ENCODE measurements around the gene TEKTIP1.
A peak's percentile ranks its signal among the peaks of the same experiment; 100 is the strongest.

The TEKTIP1 gene

GRCh38 chr19:3510727-3511126, 28.2 kb upstream of the TEKTIP1 start:
- Histone ChIP-seq H3K4me3 (ENCODE audit: low read length) (no peak overlapping the region), H3K4me1 (ENCODE audit: control insufficient read depth, low read depth, low read length) (no peaks in the 10 kb centered on the region), H3K9me3 (ENCODE audit: control insufficient read depth, low read depth, low read length) (no peaks in the 10 kb centered on the region), H3K36me3 (ENCODE audit: control insufficient read depth, low read depth, low read length) (no peaks in the 10 kb centered on the region), H3K27me3 (ENCODE audit: control insufficient read depth, insufficient read depth, low read length) (no peaks in the 10 kb centered on the region), H3K27ac (ENCODE audit: low read length) (no peak overlapping the region), H3K9ac (ENCODE audit: low read length) (no peak overlapping the region)

- no peaks in the 10 kb centered on the region for H3K9me3 ChIP-seq (ENCODE audit: control insufficient read depth, low read depth, low read length)
- H3K27me3 ChIP-seq (ENCODE audit: control insufficient read depth, insufficient read depth, low read length): no peaks in the 10 kb centered on the region
- no peak overlapping the region for H3K27ac ChIP-seq (ENCODE audit: low read length)
- no peaks in the 10 kb centered on the region for H3K4me1 ChIP-seq (ENCODE audit: control insufficient read depth, low read depth, low read length)
- H3K4me3 ChIP-seq (ENCODE audit: low read length): no peak overlapping the region
- no peaks in the 10 kb centered on the region for H3K36me3 ChIP-seq (ENCODE audit: control insufficient read depth, low read depth, low read length)
- H3K9ac ChIP-seq (ENCODE audit: low read length): no peak overlapping the region
Observed at GRCh38 chr19:3511506-3512251, 27.3 kb upstream of the TEKTIP1 start.

- Histone ChIP-seq H3K36me3 (ENCODE audit: control insufficient read depth, low read depth, low read length) (no peaks in the 10 kb centered on the region), H3K9ac (ENCODE audit: low read length) (no peak overlapping the region), H3K27me3 (ENCODE audit: control insufficient read depth, insufficient read depth, low read length) (no peaks in the 10 kb centered on the region), H3K9me3 (ENCODE audit: control insufficient read depth, low read depth, low read length) (no peaks in the 10 kb centered on the region), H3K27ac (ENCODE audit: low read length) (no peak overlapping the region), H3K4me1 (ENCODE audit: control insufficient read depth, low read depth, low read length) (no peaks in the 10 kb centered on the region), H3K4me3 (ENCODE audit: low read length) (no peak overlapping the region)
Observed at GRCh38 chr19:3512562-3513228, 26.3 kb upstream of the TEKTIP1 start.

GRCh38 chr19:3513229-3514140, 25.5 kb upstream of the TEKTIP1 start:
- H3K4me1 ChIP-seq (ENCODE audit: control insufficient read depth, low read depth, low read length): peaks cover 2% of the 10 kb centered on the region
- no peaks in the 10 kb centered on the region for H3K36me3 ChIP-seq (ENCODE audit: control insufficient read depth, low read depth, low read length)
- H3K27me3 ChIP-seq (ENCODE audit: control insufficient read depth, insufficient read depth, low read length): no peaks in the 10 kb centered on the region
- H3K9me3 ChIP-seq (ENCODE audit: control insufficient read depth, low read depth, low read length): no peaks in the 10 kb centered on the region
- no peak overlapping the region for H3K4me3 ChIP-seq (ENCODE audit: low read length)
- no peak overlapping the region for H3K27ac ChIP-seq (ENCODE audit: low read length)
- no peak overlapping the region for H3K9ac ChIP-seq (ENCODE audit: low read length)

- Histone ChIP-seq H3K4me3 (ENCODE audit: low read length) (no peak overlapping the region), H3K9ac (ENCODE audit: low read length) (no peak overlapping the region), H3K9me3 (ENCODE audit: control insufficient read depth, low read depth, low read length) (no peaks in the 10 kb centered on the region), H3K36me3 (ENCODE audit: control insufficient read depth, low read depth, low read length) (no peaks in the 10 kb centered on the region), H3K27me3 (ENCODE audit: control insufficient read depth, insufficient read depth, low read length) (no peaks in the 10 kb centered on the region), H3K27ac (ENCODE audit: low read length) (no peak overlapping the region), H3K4me1 (ENCODE audit: control insufficient read depth, low read depth, low read length) (peaks cover 7% of the 10 kb centered on the region)
Observed at GRCh38 chr19:3514930-3515329, 24.0 kb upstream of the TEKTIP1 start.

- H3K4me1 ChIP-seq (ENCODE audit: control insufficient read depth, low read depth, low read length): peaks cover 7% of the 10 kb centered on the region
- H3K27me3 ChIP-seq (ENCODE audit: control insufficient read depth, insufficient read depth, low read length): no peaks in the 10 kb centered on the region
- H3K9me3 ChIP-seq (ENCODE audit: control insufficient read depth, low read depth, low read length): no peaks in the 10 kb centered on the region
- H3K27ac ChIP-seq (ENCODE audit: low read length): no peak overlapping the region
- H3K4me3 ChIP-seq (ENCODE audit: low read length): no peak overlapping the region
- no peak overlapping the region for H3K9ac ChIP-seq (ENCODE audit: low read length)
- H3K36me3 ChIP-seq (ENCODE audit: control insufficient read depth, low read depth, low read length): no peaks in the 10 kb centered on the region
Observed at GRCh38 chr19:3515891-3516422, 23.0 kb upstream of the TEKTIP1 start.

- Histone ChIP-seq H3K27me3 (ENCODE audit: control insufficient read depth, insufficient read depth, low read length) (no peaks in the 10 kb centered on the region), H3K9ac (ENCODE audit: low read length) (no peak overlapping the region), H3K9me3 (ENCODE audit: control insufficient read depth, low read depth, low read length) (no peaks in the 10 kb centered on the region), H3K4me3 (ENCODE audit: low read length) (no peak overlapping the region), H3K4me1 (ENCODE audit: control insufficient read depth, low read depth, low read length) (peaks cover 7% of the 10 kb centered on the region), H3K27ac (ENCODE audit: low read length) (no peak overlapping the region), H3K36me3 (ENCODE audit: control insufficient read depth, low read depth, low read length) (no peaks in the 10 kb centered on the region)
Observed at GRCh38 chr19:3516675-3517207, 22.2 kb upstream of the TEKTIP1 start.

GRCh38 chr19:3517638-3518037, 21.3 kb upstream of the TEKTIP1 start:
- Histone ChIP-seq H3K4me1 (ENCODE audit: control insufficient read depth, low read depth, low read length) (peaks cover 7% of the 10 kb centered on the region), H3K27me3 (ENCODE audit: control insufficient read depth, insufficient read depth, low read length) (no peaks in the 10 kb centered on the region), H3K9me3 (ENCODE audit: control insufficient read depth, low read depth, low read length) (no peaks in the 10 kb centered on the region), H3K36me3 (ENCODE audit: control insufficient read depth, low read depth, low read length) (no peaks in the 10 kb centered on the region), H3K27ac (ENCODE audit: low read length) (no peak overlapping the region), H3K9ac (ENCODE audit: low read length) (no peak overlapping the region), H3K4me3 (ENCODE audit: low read length) (no peak overlapping the region)

GRCh38 chr19:3518255-3518654, 20.7 kb upstream of the TEKTIP1 start:
- Histone ChIP-seq H3K36me3 (ENCODE audit: control insufficient read depth, low read depth, low read length) (no peaks in the 10 kb centered on the region), H3K27me3 (ENCODE audit: control insufficient read depth, insufficient read depth, low read length) (no peaks in the 10 kb centered on the region), H3K9me3 (ENCODE audit: control insufficient read depth, low read depth, low read length) (no peaks in the 10 kb centered on the region), H3K4me1 (ENCODE audit: control insufficient read depth, low read depth, low read length) (peaks cover 7% of the 10 kb centered on the region), H3K4me3 (ENCODE audit: low read length) (peak overlapping the region; percentile 23), H3K27ac (ENCODE audit: low read length) (no peak overlapping the region), H3K9ac (ENCODE audit: low read length) (peak overlapping the region; percentile 13)

- H3K9me3 ChIP-seq (ENCODE audit: control insufficient read depth, low read depth, low read length): no peaks in the 10 kb centered on the region
- H3K36me3 ChIP-seq (ENCODE audit: control insufficient read depth, low read depth, low read length): no peaks in the 10 kb centered on the region
- no peak overlapping the region for H3K27ac ChIP-seq (ENCODE audit: low read length)
- H3K4me1 ChIP-seq (ENCODE audit: control insufficient read depth, low read depth, low read length): peaks cover 7% of the 10 kb centered on the region
- peak overlapping the region; percentile 23 for H3K4me3 ChIP-seq (ENCODE audit: low read length)
- H3K27me3 ChIP-seq (ENCODE audit: control insufficient read depth, insufficient read depth, low read length): no peaks in the 10 kb centered on the region
- H3K9ac ChIP-seq (ENCODE audit: low read length): peak overlapping the region; percentile 13
Observed at GRCh38 chr19:3518659-3519058, 20.3 kb upstream of the TEKTIP1 start.

- H3K36me3 ChIP-seq (ENCODE audit: control insufficient read depth, low read depth, low read length): no peaks in the 10 kb centered on the region
- H3K9me3 ChIP-seq (ENCODE audit: control insufficient read depth, low read depth, low read length): no peaks in the 10 kb centered on the region
- H3K4me3 ChIP-seq (ENCODE audit: low read length): no peak overlapping the region
- no peaks in the 10 kb centered on the region for H3K27me3 ChIP-seq (ENCODE audit: control insufficient read depth, insufficient read depth, low read length)
- no peak overlapping the region for H3K27ac ChIP-seq (ENCODE audit: low read length)
- H3K4me1 ChIP-seq (ENCODE audit: control insufficient read depth, low read depth, low read length): peaks cover 7% of the 10 kb centered on the region
- H3K9ac ChIP-seq (ENCODE audit: low read length): peak overlapping the region; percentile 13
Observed at GRCh38 chr19:3519126-3519525, 19.8 kb upstream of the TEKTIP1 start.
